ENCODE data around the gene RBPMS2.

Gene RBPMS2

GRCh38 chr15:64767203-64767602 is 8.2 kb downstream of the RBPMS2 start:
- H3K36me3 ChIP-seq (ENCODE audit: control insufficient read depth, insufficient read depth, low read length, severe bottlenecking): no peaks in the 10 kb centered on the region
- no peaks in the 10 kb centered on the region for H3K9me3 ChIP-seq (ENCODE audit: control insufficient read depth, low read length)
- no peak overlapping the region for H3K9ac ChIP-seq (ENCODE audit: low read length)
- H3K27me3 ChIP-seq (replicated peaks; ENCODE audit: control insufficient read depth, insufficient read depth, low read length): peaks cover 5% of the 10 kb centered on the region
- H3K4me3 ChIP-seq (ENCODE audit: low read length): no peak overlapping the region
- no peaks in the 10 kb centered on the region for H3K4me1 ChIP-seq (ENCODE audit: control insufficient read depth, insufficient read depth, low read length)
- no peak for DNase-seq (ENCODE audit: low read depth)

- Histone ChIP-seq H3K4me3 (ENCODE audit: low read length) (no peak overlapping the region), H3K4me1 (ENCODE audit: control insufficient read depth, insufficient read depth, low read length) (no peaks in the 10 kb centered on the region), H3K9me3 (ENCODE audit: control insufficient read depth, low read length) (no peaks in the 10 kb centered on the region), H3K36me3 (ENCODE audit: control insufficient read depth, insufficient read depth, low read length, severe bottlenecking) (no peaks in the 10 kb centered on the region), H3K27me3 (replicated peaks; ENCODE audit: control insufficient read depth, insufficient read depth, low read length) (peaks cover 5% of the 10 kb centered on the region), H3K9ac (ENCODE audit: low read length) (no peak overlapping the region)
- DNase-seq (ENCODE audit: low read depth): no peak
Observed at GRCh38 chr15:64766058-64766457, 9.3 kb downstream of the RBPMS2 start.

GRCh38 chr15:64763874-64764273 is 11.5 kb downstream of the RBPMS2 start:
- H3K4me3 ChIP-seq (ENCODE audit: low read length): no peak overlapping the region
- H3K9me3 ChIP-seq (ENCODE audit: control insufficient read depth, low read length): no peaks in the 10 kb centered on the region
- no peaks in the 10 kb centered on the region for H3K4me1 ChIP-seq (ENCODE audit: control insufficient read depth, insufficient read depth, low read length)
- no peak overlapping the region for H3K9ac ChIP-seq (ENCODE audit: low read length)
- H3K36me3 ChIP-seq (ENCODE audit: control insufficient read depth, insufficient read depth, low read length, severe bottlenecking): no peaks in the 10 kb centered on the region
- no peak for DNase-seq (ENCODE audit: low read depth)
- H3K27me3 ChIP-seq (replicated peaks; ENCODE audit: control insufficient read depth, insufficient read depth, low read length): peaks cover 5% of the 10 kb centered on the region

- Histone ChIP-seq H3K9me3 (ENCODE audit: control insufficient read depth, low read length) (no peaks in the 10 kb centered on the region), H3K36me3 (ENCODE audit: control insufficient read depth, insufficient read depth, low read length, severe bottlenecking) (no peaks in the 10 kb centered on the region), H3K9ac (ENCODE audit: low read length) (no peak overlapping the region), H3K4me1 (ENCODE audit: control insufficient read depth, insufficient read depth, low read length) (no peaks in the 10 kb centered on the region), H3K4me3 (ENCODE audit: low read length) (no peak overlapping the region), H3K27me3 (replicated peaks; ENCODE audit: control insufficient read depth, insufficient read depth, low read length) (peaks cover 5% of the 10 kb centered on the region)
- no peak for DNase-seq (ENCODE audit: low read depth)
Observed at GRCh38 chr15:64763462-64763861, 11.9 kb downstream of the RBPMS2 start.

- Histone ChIP-seq H3K36me3 (ENCODE audit: control insufficient read depth, insufficient read depth, low read length, severe bottlenecking) (no peaks in the 10 kb centered on the region), H3K27me3 (replicated peaks; ENCODE audit: control insufficient read depth, insufficient read depth, low read length) (peaks cover 7% of the 10 kb centered on the region), H3K9ac (ENCODE audit: low read length) (no peak overlapping the region), H3K4me3 (ENCODE audit: low read length) (no peak overlapping the region), H3K4me1 (ENCODE audit: control insufficient read depth, insufficient read depth, low read length) (no peaks in the 10 kb centered on the region), H3K9me3 (ENCODE audit: control insufficient read depth, low read length) (no peaks in the 10 kb centered on the region)
- DNase-seq (ENCODE audit: low read depth): no peak
Observed at GRCh38 chr15:64763021-64763420, 12.4 kb downstream of the RBPMS2 start.

- no peak overlapping the region for H3K4me3 ChIP-seq (ENCODE audit: low read length)
- no peaks in the 10 kb centered on the region for H3K36me3 ChIP-seq (ENCODE audit: control insufficient read depth, insufficient read depth, low read length, severe bottlenecking)
- peaks cover 12% of the 10 kb centered on the region for H3K27me3 ChIP-seq (replicated peaks; ENCODE audit: control insufficient read depth, insufficient read depth, low read length)
- no peak for DNase-seq (ENCODE audit: low read depth)
- H3K9ac ChIP-seq (ENCODE audit: low read length): no peak overlapping the region
- no peaks in the 10 kb centered on the region for H3K4me1 ChIP-seq (ENCODE audit: control insufficient read depth, insufficient read depth, low read length)
- no peaks in the 10 kb centered on the region for H3K9me3 ChIP-seq (ENCODE audit: control insufficient read depth, low read length)
Observed at GRCh38 chr15:64762546-64762945, 12.8 kb downstream of the RBPMS2 start.

- Histone ChIP-seq H3K9ac (ENCODE audit: low read length) (no peak overlapping the region), H3K4me3 (ENCODE audit: low read length) (no peak overlapping the region), H3K36me3 (ENCODE audit: control insufficient read depth, insufficient read depth, low read length, severe bottlenecking) (no peaks in the 10 kb centered on the region), H3K27me3 (replicated peaks; ENCODE audit: control insufficient read depth, insufficient read depth, low read length) (peaks cover 18% of the 10 kb centered on the region), H3K4me1 (ENCODE audit: control insufficient read depth, insufficient read depth, low read length) (no peaks in the 10 kb centered on the region), H3K9me3 (ENCODE audit: control insufficient read depth, low read length) (no peaks in the 10 kb centered on the region)
- no peak for DNase-seq (ENCODE audit: low read depth)
Observed at GRCh38 chr15:64761156-64761555, 14.2 kb downstream of the RBPMS2 start.

GRCh38 chr15:64760056-64760455 is 15.3 kb downstream of the RBPMS2 start:
- no peak for DNase-seq (ENCODE audit: low read depth)
- H3K36me3 ChIP-seq (ENCODE audit: control insufficient read depth, insufficient read depth, low read length, severe bottlenecking): no peaks in the 10 kb centered on the region
- no peak overlapping the region for H3K4me3 ChIP-seq (ENCODE audit: low read length)
- H3K4me1 ChIP-seq (ENCODE audit: control insufficient read depth, insufficient read depth, low read length): no peaks in the 10 kb centered on the region
- H3K9ac ChIP-seq (ENCODE audit: low read length): no peak overlapping the region
- no peaks in the 10 kb centered on the region for H3K9me3 ChIP-seq (ENCODE audit: control insufficient read depth, low read length)
- peaks cover 23% of the 10 kb centered on the region for H3K27me3 ChIP-seq (replicated peaks; ENCODE audit: control insufficient read depth, insufficient read depth, low read length)

GRCh38 chr15:64755427-64755940 is 19.9 kb downstream of the RBPMS2 start:
- no peak overlapping the region for H3K9ac ChIP-seq (ENCODE audit: low read length)
- DNase-seq (ENCODE audit: low read depth): no peak
- no peaks in the 10 kb centered on the region for H3K36me3 ChIP-seq (ENCODE audit: control insufficient read depth, insufficient read depth, low read length, severe bottlenecking)
- H3K4me1 ChIP-seq (ENCODE audit: control insufficient read depth, insufficient read depth, low read length): no peaks in the 10 kb centered on the region
- peaks cover 21% of the 10 kb centered on the region for H3K27me3 ChIP-seq (replicated peaks; ENCODE audit: control insufficient read depth, insufficient read depth, low read length)
- H3K9me3 ChIP-seq (ENCODE audit: control insufficient read depth, low read length): no peaks in the 10 kb centered on the region
- H3K4me3 ChIP-seq (ENCODE audit: low read length): no peak overlapping the region

GRCh38 chr15:64754663-64755426 is 20.5 kb downstream of the RBPMS2 start:
- DNase-seq (ENCODE audit: low read depth): no peak
- Histone ChIP-seq H3K9ac (ENCODE audit: low read length) (no peak overlapping the region), H3K27me3 (replicated peaks; ENCODE audit: control insufficient read depth, insufficient read depth, low read length) (peaks cover 21% of the 10 kb centered on the region), H3K4me3 (ENCODE audit: low read length) (no peak overlapping the region), H3K9me3 (ENCODE audit: control insufficient read depth, low read length) (no peaks in the 10 kb centered on the region), H3K36me3 (ENCODE audit: control insufficient read depth, insufficient read depth, low read length, severe bottlenecking) (no peaks in the 10 kb centered on the region), H3K4me1 (ENCODE audit: control insufficient read depth, insufficient read depth, low read length) (peaks cover under 1% of the 10 kb centered on the region)

- H3K4me1 ChIP-seq (ENCODE audit: control insufficient read depth, insufficient read depth, low read length): peaks cover 9% of the 10 kb centered on the region
- H3K9ac ChIP-seq (ENCODE audit: low read length): no peak overlapping the region
- H3K36me3 ChIP-seq (ENCODE audit: control insufficient read depth, insufficient read depth, low read length, severe bottlenecking): no peaks in the 10 kb centered on the region
- no peaks in the 10 kb centered on the region for H3K9me3 ChIP-seq (ENCODE audit: control insufficient read depth, low read length)
- no peak overlapping the region for H3K4me3 ChIP-seq (ENCODE audit: low read length)
- no peak for DNase-seq (ENCODE audit: low read depth)
- H3K27me3 ChIP-seq (replicated peaks; ENCODE audit: control insufficient read depth, insufficient read depth, low read length): peaks cover 21% of the 10 kb centered on the region
Observed at GRCh38 chr15:64753480-64754185, 21.8 kb downstream of the RBPMS2 start.
